KMS-11 (cell line): ENCODE measurements around the gene IZUMO4.

Experiments
- H2AFZ ChIP-seq: fragments of 200-600 bp; sonication (generic); 2 replicates; pipeline ENCODE4 v1.6.1; 2016; ENCODE audit warnings: antibody characterized with exemption, mixed run types, low read depth
- H3K27ac ChIP-seq: fragments of 200-600 bp; sonication (generic); 2 replicates; pipeline ENCODE4 v1.6.1; 2016; ENCODE audit warnings: mild to moderate bottlenecking, mixed run types
- H3K27me3 ChIP-seq: fragments of 200-600 bp; sonication (generic); 2 replicates; pipeline ENCODE4 v1.6.1; 2017; ENCODE audit warnings: mild to moderate bottlenecking, low read depth, mixed run types, moderate library complexity; ENCODE audit not compliant: insufficient read depth
- H3K36me3 ChIP-seq: fragments of 200-600 bp; sonication (generic); 2 replicates; pipeline ENCODE4 v1.6.1; 2017; ENCODE audit warnings: mild to moderate bottlenecking, mixed run types; ENCODE audit not compliant: insufficient read depth
- H3K4me1 ChIP-seq: fragments of 200-600 bp; sonication (generic); 2 replicates; pipeline ENCODE4 v1.6.1; 2016; ENCODE audit warnings: mild to moderate bottlenecking, low read depth, mixed run types; ENCODE audit not compliant: poor library complexity, severe bottlenecking
- H3K4me2 ChIP-seq: fragments of 200-600 bp; sonication (generic); 2 replicates; pipeline ENCODE4 v1.7.0; 2016; ENCODE audit warnings: mild to moderate bottlenecking, mixed run types
- H3K4me3 ChIP-seq: fragments of 200-600 bp; sonication (generic); IDR thresholded peaks from 2 replicates; pipeline ENCODE4 v1.6.1; 2017; ENCODE audit warnings: low read depth, low read length, mixed read lengths; ENCODE audit not compliant: insufficient read depth
- H3K79me2 ChIP-seq: fragments of 200-600 bp; sonication (generic); 2 replicates; pipeline ENCODE4 v1.6.1; 2016; ENCODE audit warnings: low read depth, mixed run types; ENCODE audit not compliant: insufficient read depth
- H3K9ac ChIP-seq: fragments of 200-600 bp; sonication (generic); 2 replicates; pipeline ENCODE4 v1.6.1; 2016; ENCODE audit warnings: mild to moderate bottlenecking, mixed run types
- H4K20me1 ChIP-seq: fragments of 200-600 bp; sonication (generic); 2 replicates; pipeline ENCODE4 v1.6.1; 2016; ENCODE audit warnings: mild to moderate bottlenecking, mixed run types; ENCODE audit not compliant: insufficient read depth
- TF ChIP-seq, protein P1 (sequence below): fragments of 200-600 bp; sonication (generic); conservative IDR thresholded peaks from 2 replicates; pipeline ENCODE4 v1.6.1; 2017; ENCODE audit warnings: low read depth, mild to moderate bottlenecking, antibody characterized with exemption, low read length, moderate library complexity, mixed read lengths

IZUMO4 gene

GRCh38 chr19:2096480-2097202 lies at the start of gene IZUMO4:
TSS of gene IZUMO4 (plus strand) at chr19:2096915. CDS start at chr19:2096946, 31 bp downstream.
- no peaks in the 10 kb centered on the region for H3K27me3 ChIP-seq
- peaks cover 15% of the 10 kb centered on the region for H3K79me2 ChIP-seq
- H3K9ac ChIP-seq, result peak within 1 kb of the TSS; percentile 54; the same call in 1 of the 2 replicates
- H3K4me2 ChIP-seq, result peak within 1 kb of the TSS; percentile 99
- H3K4me3 ChIP-seq, result no peak within 1 kb of the TSS
- H2AFZ ChIP-seq, result peak within 1 kb of the TSS; percentile 76; the same call in 1 of the 2 replicates
- H3K27ac ChIP-seq, result peak within 1 kb of the TSS; percentile 75
- H3K4me1 ChIP-seq, result peaks cover 29% of the 10 kb centered on the region
- H4K20me1 ChIP-seq, result no peaks in the 10 kb centered on the region
- TF ChIP-seq, protein P1, sequence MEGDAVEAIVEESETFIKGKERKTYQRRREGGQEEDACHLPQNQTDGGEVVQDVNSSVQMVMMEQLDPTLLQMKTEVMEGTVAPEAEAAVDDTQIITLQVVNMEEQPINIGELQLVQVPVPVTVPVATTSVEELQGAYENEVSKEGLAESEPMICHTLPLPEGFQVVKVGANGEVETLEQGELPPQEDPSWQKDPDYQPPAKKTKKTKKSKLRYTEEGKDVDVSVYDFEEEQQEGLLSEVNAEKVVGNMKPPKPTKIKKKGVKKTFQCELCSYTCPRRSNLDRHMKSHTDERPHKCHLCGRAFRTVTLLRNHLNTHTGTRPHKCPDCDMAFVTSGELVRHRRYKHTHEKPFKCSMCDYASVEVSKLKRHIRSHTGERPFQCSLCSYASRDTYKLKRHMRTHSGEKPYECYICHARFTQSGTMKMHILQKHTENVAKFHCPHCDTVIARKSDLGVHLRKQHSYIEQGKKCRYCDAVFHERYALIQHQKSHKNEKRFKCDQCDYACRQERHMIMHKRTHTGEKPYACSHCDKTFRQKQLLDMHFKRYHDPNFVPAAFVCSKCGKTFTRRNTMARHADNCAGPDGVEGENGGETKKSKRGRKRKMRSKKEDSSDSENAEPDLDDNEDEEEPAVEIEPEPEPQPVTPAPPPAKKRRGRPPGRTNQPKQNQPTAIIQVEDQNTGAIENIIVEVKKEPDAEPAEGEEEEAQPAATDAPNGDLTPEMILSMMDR, result peak; percentile 35; the same call in 1 of the 2 replicates
- H3K36me3 ChIP-seq, result no peaks in the 10 kb centered on the region; the same call in 1 of the 2 replicates

DNA sequence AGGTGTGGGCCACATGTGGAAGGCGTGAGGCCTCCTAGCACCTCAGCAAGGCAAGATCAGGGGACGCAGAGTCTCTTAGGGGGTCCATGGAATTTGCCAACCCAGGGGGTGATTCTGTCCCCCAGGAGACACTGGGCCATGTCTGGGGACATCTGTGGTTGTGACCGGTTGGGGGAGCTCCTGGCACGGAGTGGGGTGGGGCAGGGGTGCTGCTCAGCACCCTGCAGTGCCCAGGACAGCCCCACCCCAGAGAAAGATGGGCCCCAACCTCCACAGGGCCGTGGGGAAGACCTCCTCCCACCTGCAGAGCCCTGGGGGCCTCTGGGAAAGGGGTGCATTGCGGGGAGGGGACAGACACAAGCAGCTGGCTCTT lies 49.7 kb upstream of the IZUMO4 start:
- Histone ChIP-seq H3K79me2 (peaks cover 29% of the 10 kb centered on the region), H3K9ac (no peak overlapping the region), H3K4me3 (no peak overlapping the region), H3K27ac (no peak overlapping the region), H4K20me1 (no peaks in the 10 kb centered on the region), H3K4me1 (peaks cover 36% of the 10 kb centered on the region), H3K36me3 (no peaks in the 10 kb centered on the region), H3K27me3 (no peaks in the 10 kb centered on the region), H3K4me2 (no peak overlapping the region), H2AFZ (no peak overlapping the region)
- TF ChIP-seq, protein P1, result no peak

GRCh38 chr19:2047449-2048103 lies 49.1 kb upstream of the IZUMO4 start:
- H3K36me3 ChIP-seq, result no peaks in the 10 kb centered on the region

GRCh38 chr19:2048104-2048958 lies 48.4 kb upstream of the IZUMO4 start:
- H3K36me3 ChIP-seq, result no peaks in the 10 kb centered on the region
- no peak overlapping the region for H3K4me3 ChIP-seq
- H3K4me2 ChIP-seq, result no peak overlapping the region; the same call in 1 of the 2 replicates
- no peaks in the 10 kb centered on the region for H3K27me3 ChIP-seq
- no peaks in the 10 kb centered on the region for H4K20me1 ChIP-seq
- H3K9ac ChIP-seq, result no peak overlapping the region
- H3K27ac ChIP-seq, result no peak overlapping the region
- TF ChIP-seq, protein P1, result no peak
- H2AFZ ChIP-seq, result no peak overlapping the region
- H3K79me2 ChIP-seq, result peaks cover 29% of the 10 kb centered on the region
- peaks cover 30% of the 10 kb centered on the region for H3K4me1 ChIP-seq

More at GRCh38 chr19:2047449-2048103, 49.1 kb upstream of the IZUMO4 start:
- no peaks in the 10 kb centered on the region for H4K20me1 ChIP-seq
- H3K4me2 ChIP-seq, result no peak overlapping the region
- H3K79me2 ChIP-seq, result peaks cover 29% of the 10 kb centered on the region
- H3K4me3 ChIP-seq, result no peak overlapping the region
- H2AFZ ChIP-seq, result no peak overlapping the region
- no peak overlapping the region for H3K9ac ChIP-seq
- no peak overlapping the region for H3K27ac ChIP-seq
- peaks cover 36% of the 10 kb centered on the region for H3K4me1 ChIP-seq
- no peaks in the 10 kb centered on the region for H3K27me3 ChIP-seq
- TF ChIP-seq, protein P1, result no peak
